HUES64 (cell line): ENCODE measurements around the gene THADA.

Experiments used
- H3K27ac ChIP-seq: 2 replicates; pipeline ENCODE4 v1.7.0; 2013; ENCODE audit warnings: low read depth, low read length, inconsistent platforms
- H3K27me3 ChIP-seq: 2 replicates; pipeline ENCODE4 v1.6.1; 2013; ENCODE audit warnings: mild to moderate bottlenecking, low read length; ENCODE audit not compliant: insufficient read depth
- H3K36me3 ChIP-seq: 2 replicates; pipeline ENCODE4 v1.6.1; 2013; ENCODE audit warnings: mild to moderate bottlenecking, low read length; ENCODE audit not compliant: insufficient read depth
- H3K4me1 ChIP-seq: 2 replicates; pipeline ENCODE4 v1.6.1; 2013; ENCODE audit warnings: mild to moderate bottlenecking, low read length, moderate library complexity; ENCODE audit not compliant: insufficient read depth
- H3K4me3 ChIP-seq: 2 replicates; pipeline ENCODE4 v1.5.1; 2013; ENCODE audit warnings: mild to moderate bottlenecking, low read length, moderate library complexity
- H3K9ac ChIP-seq: 2 replicates; pipeline ENCODE4 v1.6.1; 2013; ENCODE audit warnings: mild to moderate bottlenecking, low read depth, low read length
- H3K9me3 ChIP-seq: 2 replicates; pipeline ENCODE4 v1.6.1; 2013; ENCODE audit warnings: low read depth, low read length; ENCODE audit not compliant: insufficient read depth
- WGBS: fragments of 150-250, 120-280 bp; methylation state at CpG from one replicate; pipeline ENCODE4 v1.1.7; 2013; ENCODE audit warnings: missing lambda C conversion rate; 5-methylcytosine and 5-hydroxymethylcytosine counted together

THADA gene

DNA sequence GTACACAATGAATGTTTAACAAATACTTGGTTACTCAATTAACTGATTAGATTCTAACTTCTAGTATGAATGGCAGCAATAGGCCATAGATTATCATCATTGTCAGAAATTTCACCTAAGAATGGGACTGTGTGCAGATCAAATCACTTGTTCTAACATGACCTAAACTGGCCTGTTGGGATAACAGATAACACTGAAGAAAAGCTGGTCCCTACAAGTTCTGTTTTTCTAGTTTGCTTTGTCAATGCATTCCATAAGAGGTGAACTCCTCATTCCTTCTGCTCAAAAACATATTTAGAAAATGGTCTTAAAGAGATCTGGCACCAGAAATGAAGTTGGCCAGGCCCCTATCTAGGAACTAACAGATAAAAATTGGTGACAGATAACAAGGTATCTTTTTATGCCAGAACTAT is 175.4 kb downstream of the THADA start:
- H3K27me3 ChIP-seq: no peaks in the 10 kb centered on the region
- H3K27ac ChIP-seq: no peak overlapping the region
- H3K9ac ChIP-seq: no peak overlapping the region
- H3K4me3 ChIP-seq: no peak overlapping the region
- H3K4me1 ChIP-seq: peaks cover 7% of the 10 kb centered on the region; the same call in 1 of the 2 replicates
- H3K36me3 ChIP-seq: no peaks in the 10 kb centered on the region
- no peaks in the 10 kb centered on the region for H3K9me3 ChIP-seq

DNA sequence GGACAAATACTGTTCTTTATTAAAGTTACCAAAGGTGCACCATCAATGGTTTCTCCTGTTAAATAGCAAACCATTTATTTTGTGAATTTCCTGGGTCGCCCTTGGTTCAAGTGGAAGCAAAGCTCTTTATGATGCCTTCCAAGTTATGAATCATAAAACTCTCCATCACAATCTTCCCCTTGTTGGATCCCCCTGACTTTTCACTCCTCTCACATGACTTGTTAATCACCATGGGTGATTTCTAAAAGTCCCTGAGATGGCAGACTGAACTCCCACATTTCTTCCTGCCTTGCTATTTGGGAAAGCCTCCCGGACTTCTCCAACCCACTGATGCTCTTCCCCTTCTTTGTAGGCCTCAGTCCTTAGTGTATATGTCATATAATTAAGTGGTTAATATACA is 176.0 kb downstream of the THADA start:
- Histone ChIP-seq H3K27ac (no peak overlapping the region), H3K9me3 (no peaks in the 10 kb centered on the region), H3K4me1 (peaks cover 7% of the 10 kb centered on the region; the same call in 1 of the 2 replicates), H3K27me3 (no peaks in the 10 kb centered on the region), H3K4me3 (no peak overlapping the region), H3K9ac (no peak overlapping the region), H3K36me3 (no peaks in the 10 kb centered on the region)
- WGBS: 98% methylated on average over 2 of the region's 2 CpGs

DNA sequence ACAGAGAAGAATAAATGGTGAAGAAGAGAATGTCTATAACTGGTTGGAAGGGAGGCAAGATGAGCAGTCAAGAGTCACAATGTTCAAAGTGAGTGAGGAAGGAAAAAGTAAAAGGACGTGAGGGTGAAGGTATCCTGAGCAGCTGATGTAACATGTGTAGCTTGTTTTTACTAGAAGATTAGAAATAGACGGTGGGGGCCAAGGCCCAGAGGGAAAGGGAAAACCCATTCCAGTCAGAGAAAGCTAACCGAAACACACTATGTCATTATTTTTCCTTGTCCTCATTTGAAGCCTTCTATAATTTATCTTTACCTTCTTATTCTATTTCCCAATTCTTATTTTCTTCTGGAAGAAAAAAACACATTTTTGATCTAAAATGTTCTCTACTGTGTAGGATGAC is 176.6 kb downstream of the THADA start:
- Histone ChIP-seq H3K27me3 (no peaks in the 10 kb centered on the region), H3K9ac (no peak overlapping the region), H3K4me1 (peaks cover 7% of the 10 kb centered on the region; the same call in 1 of the 2 replicates), H3K9me3 (no peaks in the 10 kb centered on the region), H3K36me3 (no peaks in the 10 kb centered on the region), H3K27ac (no peak overlapping the region), H3K4me3 (no peak overlapping the region)
- WGBS: 93% methylated on average over 3 of the region's 3 CpGs

- Histone ChIP-seq H3K4me1 (peaks cover 7% of the 10 kb centered on the region; the same call in 1 of the 2 replicates), H3K27ac (no peak overlapping the region)
- 97% methylated on average over 3 of the region's 3 CpGs for WGBS
These were observed 177.2 kb downstream of the THADA start for GRCh38 chr2:43418680-43419079.

GRCh38 chr2:43417300-43417699 is 178.5 kb downstream of the THADA start:
- H3K27ac ChIP-seq: no peak overlapping the region
- H3K4me1 ChIP-seq: peaks cover 7% of the 10 kb centered on the region; the same call in 1 of the 2 replicates

More at GRCh38 chr2:43418680-43419079, 177.2 kb downstream of the THADA start:
- no peaks in the 10 kb centered on the region for H3K9me3 ChIP-seq
- H3K27me3 ChIP-seq: no peaks in the 10 kb centered on the region
- H3K4me3 ChIP-seq: no peak overlapping the region
- H3K36me3 ChIP-seq: no peaks in the 10 kb centered on the region
- no peak overlapping the region for H3K9ac ChIP-seq

DNA sequence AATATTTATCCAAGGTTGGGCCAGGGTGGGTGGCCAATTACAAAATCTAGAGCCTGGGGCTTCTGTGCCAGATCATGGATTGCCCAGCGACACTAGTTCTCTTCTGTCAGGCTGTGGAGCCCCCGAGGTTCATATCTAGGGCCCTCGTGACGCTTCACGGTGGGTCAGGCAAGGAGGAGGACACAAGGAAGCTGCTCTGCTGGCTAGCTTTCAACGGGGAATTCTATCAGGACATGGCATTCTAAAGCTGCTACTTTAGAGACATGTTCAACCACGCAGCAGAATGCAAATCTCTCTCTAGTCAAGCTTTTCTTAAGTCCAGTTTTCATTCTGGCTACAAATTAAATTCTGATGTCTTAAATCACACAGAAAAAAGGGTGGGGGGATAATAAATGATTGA is 180.2 kb downstream of the THADA start:
- WGBS: 81% methylated on average over 7 of the region's 7 CpGs
- H3K27ac ChIP-seq: no peak overlapping the region
- no peaks in the 10 kb centered on the region for H3K9me3 ChIP-seq
- no peaks in the 10 kb centered on the region for H3K36me3 ChIP-seq
- H3K27me3 ChIP-seq: no peaks in the 10 kb centered on the region
- H3K4me1 ChIP-seq: peaks cover 4% of the 10 kb centered on the region; the same call in 1 of the 2 replicates
- no peak overlapping the region for H3K9ac ChIP-seq
- no peak overlapping the region for H3K4me3 ChIP-seq

More at GRCh38 chr2:43417300-43417699, 178.5 kb downstream of the THADA start:
- WGBS: 100% methylated on average over 1 of the region's 1 CpG
- no peaks in the 10 kb centered on the region for H3K9me3 ChIP-seq
- H3K4me3 ChIP-seq: no peak overlapping the region
- no peaks in the 10 kb centered on the region for H3K36me3 ChIP-seq
- no peak overlapping the region for H3K9ac ChIP-seq
- H3K27me3 ChIP-seq: no peaks in the 10 kb centered on the region

GRCh38 chr2:43414586-43415135 is 181.2 kb downstream of the THADA start:
- no peaks in the 10 kb centered on the region for H3K36me3 ChIP-seq
- no peaks in the 10 kb centered on the region for H3K9me3 ChIP-seq
- no peaks in the 10 kb centered on the region for H3K27me3 ChIP-seq
- H3K4me3 ChIP-seq: no peak overlapping the region
- WGBS: 87% methylated on average over 4 of the region's 4 CpGs
- peaks cover 4% of the 10 kb centered on the region; the same call in 1 of the 2 replicates for H3K4me1 ChIP-seq
- H3K27ac ChIP-seq: no peak overlapping the region
- H3K9ac ChIP-seq: no peak overlapping the region

- 98% methylated on average over 2 of the region's 2 CpGs for WGBS
These were observed 181.8 kb downstream of the THADA start for GRCh38 chr2:43414033-43414432.

GRCh38 chr2:43412114-43412753 is 183.6 kb downstream of the THADA start:
- Histone ChIP-seq H3K9ac (no peak overlapping the region), H3K27me3 (no peaks in the 10 kb centered on the region), H3K27ac (no peak overlapping the region), H3K9me3 (no peaks in the 10 kb centered on the region), H3K4me1 (peaks cover 4% of the 10 kb centered on the region; the same call in 1 of the 2 replicates), H3K36me3 (no peaks in the 10 kb centered on the region), H3K4me3 (no peak overlapping the region)
- WGBS: 94% methylated on average over 3 of the region's 3 CpGs

More at GRCh38 chr2:43414033-43414432, 181.8 kb downstream of the THADA start:
- peaks cover 4% of the 10 kb centered on the region; the same call in 1 of the 2 replicates for H3K4me1 ChIP-seq
- H3K9ac ChIP-seq: no peak overlapping the region
- no peak overlapping the region for H3K27ac ChIP-seq
- H3K4me3 ChIP-seq: no peak overlapping the region
- H3K9me3 ChIP-seq: no peaks in the 10 kb centered on the region
- no peaks in the 10 kb centered on the region for H3K36me3 ChIP-seq
- H3K27me3 ChIP-seq: no peaks in the 10 kb centered on the region

- Histone ChIP-seq H3K27ac (no peak overlapping the region), H3K4me3 (no peak overlapping the region), H3K27me3 (no peaks in the 10 kb centered on the region), H3K36me3 (no peaks in the 10 kb centered on the region), H3K9ac (no peak overlapping the region), H3K9me3 (no peaks in the 10 kb centered on the region), H3K4me1 (no peaks in the 10 kb centered on the region)
- WGBS: 94% methylated on average over 5 of the region's 6 CpGs
These were observed 185.7 kb downstream of the THADA start for GRCh38 chr2:43410055-43410604.

GRCh38 chr2:43408407-43409160 is 187.3 kb downstream of the THADA start:
- H3K27ac ChIP-seq: no peak overlapping the region
- WGBS: 100% methylated on average over 2 of the region's 2 CpGs
- H3K9me3 ChIP-seq: no peaks in the 10 kb centered on the region
- no peaks in the 10 kb centered on the region for H3K4me1 ChIP-seq
- H3K4me3 ChIP-seq: no peak overlapping the region
- no peaks in the 10 kb centered on the region for H3K36me3 ChIP-seq
- no peaks in the 10 kb centered on the region for H3K27me3 ChIP-seq
- no peak overlapping the region for H3K9ac ChIP-seq
